Epithelial cell of prostate (primary cell): ENCODE data around the gene ARHGAP26.
"Not testable (repeated sequence)": the region's sequence is repeated elsewhere in the genome, so short reads cannot be mapped to it uniquely, and the experiment has no call there.

ENCODE experiments used
- DNase-seq: peaks from one replicate; pipeline ENCODE4 v3.0.0-alpha.2; 2011; ENCODE audit warnings: low read depth, low spot score
- H3K27ac ChIP-seq: fragments of 450-650 bp; 2 replicates; pipeline ENCODE4 v1.5.1; 2017; ENCODE audit warnings: mild to moderate bottlenecking

Gene ARHGAP26

DNA sequence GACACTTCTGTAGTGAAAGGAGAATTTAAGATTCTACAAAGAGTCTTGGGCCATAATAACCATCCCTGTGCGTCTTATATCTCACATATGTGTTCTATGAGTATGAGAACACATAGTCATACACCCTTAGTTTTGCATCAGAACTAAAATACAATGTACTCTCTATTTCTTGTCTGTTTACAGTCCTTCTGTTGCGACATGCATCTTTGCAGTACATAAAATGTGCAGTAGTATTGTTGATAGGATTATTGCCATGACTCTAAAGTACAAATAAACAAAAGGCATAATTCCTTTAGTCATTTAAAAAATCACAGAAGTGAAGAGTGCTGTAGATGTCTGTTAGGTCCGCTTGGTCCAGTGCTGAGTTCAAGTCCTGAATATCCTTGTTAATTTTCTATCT lies 431.4 kb downstream of the ARHGAP26 start:
- no peak for DNase-seq
- H3K27ac ChIP-seq: no peak overlapping the region

DNA sequence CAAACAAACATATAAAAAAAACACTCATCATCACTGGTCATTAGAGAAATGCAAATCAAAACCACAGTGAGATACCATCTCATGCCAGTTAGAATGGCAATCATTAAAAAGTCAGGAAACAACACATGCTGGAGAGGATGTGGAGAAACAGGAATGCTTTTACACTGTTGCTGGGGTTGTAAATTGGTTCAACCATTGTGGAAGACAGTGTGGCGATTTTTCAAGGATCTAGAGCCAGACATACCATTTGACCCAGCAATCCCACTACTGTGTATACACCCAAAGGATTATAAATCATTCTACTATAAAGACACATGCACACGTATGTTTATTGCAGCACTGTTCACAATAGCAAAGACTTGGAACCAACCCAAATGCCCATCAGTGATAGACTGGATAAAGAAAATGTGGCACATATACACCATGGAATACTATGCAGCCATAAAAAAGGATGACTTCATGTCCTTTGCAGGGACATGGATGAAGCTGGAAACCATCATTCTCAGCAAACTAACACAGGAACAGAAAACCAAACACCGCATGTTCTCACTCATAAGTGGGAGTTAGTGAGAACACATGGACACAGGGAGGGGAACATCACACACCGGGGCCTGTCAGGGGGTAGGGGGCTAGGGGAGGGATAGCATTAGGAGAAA lies 433.3 kb downstream of the ARHGAP26 start:
- not testable (repeated sequence) for H3K27ac ChIP-seq, DNase-seq

DNA sequence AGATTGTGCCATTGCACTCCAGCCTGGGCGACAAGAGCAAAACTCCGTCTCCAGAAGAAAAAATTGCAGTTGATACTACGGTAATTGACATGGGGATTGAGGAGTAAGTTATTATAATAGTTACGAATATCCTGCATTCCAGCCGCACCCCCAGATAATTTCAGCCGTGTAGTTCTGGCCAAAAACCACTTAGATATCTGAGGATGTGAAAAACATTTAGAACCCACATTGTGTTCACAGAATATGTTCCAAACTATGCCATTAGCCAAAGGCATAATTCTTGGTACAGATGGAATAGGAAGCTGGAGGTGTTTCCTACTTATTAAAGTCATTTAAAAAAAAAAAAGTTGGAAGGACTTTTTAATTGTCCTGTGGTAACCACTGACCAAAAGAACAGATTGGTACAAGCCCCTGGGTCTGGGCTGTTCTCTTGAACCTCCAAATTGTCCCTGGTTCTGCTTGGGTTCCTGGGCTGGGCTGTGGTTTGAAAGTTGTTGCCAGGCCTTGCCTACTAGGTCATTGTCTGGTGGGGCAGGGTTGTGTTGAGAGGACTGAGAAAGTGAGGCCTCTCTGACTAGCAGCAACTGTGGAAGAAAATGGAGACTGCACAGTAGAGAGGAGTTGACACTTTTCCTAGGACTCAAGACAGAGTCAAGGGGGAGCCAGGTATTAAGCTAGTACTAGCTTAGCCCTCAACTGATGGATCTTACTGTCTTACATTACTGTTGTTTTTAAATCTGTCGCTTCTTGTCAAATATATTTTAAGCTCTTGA lies 434.5 kb downstream of the ARHGAP26 start:
- DNase-seq: no peak
- peak overlapping the region; percentile 93 for H3K27ac ChIP-seq

DNA sequence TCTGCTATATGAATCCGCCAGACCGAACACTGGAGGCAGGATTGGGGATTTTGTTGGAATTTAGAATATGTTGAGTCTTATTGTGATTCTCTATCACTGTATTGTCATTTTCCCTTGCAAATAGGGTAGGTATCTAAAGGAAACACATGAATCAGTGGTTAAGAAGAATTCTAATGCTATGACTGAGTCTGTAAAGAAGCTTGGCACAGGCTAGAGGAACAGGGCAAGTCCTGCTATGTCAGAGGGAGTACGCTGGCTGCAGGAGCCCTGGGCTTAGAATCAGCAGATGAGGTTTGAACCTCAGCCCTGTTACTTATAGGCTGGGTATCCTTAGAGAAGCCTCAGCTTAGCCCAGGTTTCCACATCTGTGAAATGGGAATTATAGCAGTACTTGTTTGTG lies 435.2 kb downstream of the ARHGAP26 start:
- DNase-seq: peak; percentile 91
- peak overlapping the region; percentile 93 for H3K27ac ChIP-seq

DNA sequence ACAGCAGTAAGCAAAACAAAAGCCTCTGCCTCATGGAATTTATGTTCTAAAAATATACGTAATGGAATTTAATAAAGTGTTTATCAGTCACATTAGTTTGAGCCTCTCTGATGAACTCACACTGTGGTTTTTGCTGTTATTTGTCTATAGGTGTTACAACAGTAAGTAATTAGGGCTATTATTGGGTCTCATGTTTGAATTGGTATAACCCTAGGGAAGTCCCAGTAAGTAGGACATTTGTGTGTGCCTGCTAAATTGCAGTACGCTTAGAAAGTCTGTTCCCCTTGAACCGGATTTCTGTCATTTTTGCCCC lies 435.7 kb downstream of the ARHGAP26 start:
- H3K27ac ChIP-seq: peak overlapping the region; percentile 93
- DNase-seq: no peak

DNA sequence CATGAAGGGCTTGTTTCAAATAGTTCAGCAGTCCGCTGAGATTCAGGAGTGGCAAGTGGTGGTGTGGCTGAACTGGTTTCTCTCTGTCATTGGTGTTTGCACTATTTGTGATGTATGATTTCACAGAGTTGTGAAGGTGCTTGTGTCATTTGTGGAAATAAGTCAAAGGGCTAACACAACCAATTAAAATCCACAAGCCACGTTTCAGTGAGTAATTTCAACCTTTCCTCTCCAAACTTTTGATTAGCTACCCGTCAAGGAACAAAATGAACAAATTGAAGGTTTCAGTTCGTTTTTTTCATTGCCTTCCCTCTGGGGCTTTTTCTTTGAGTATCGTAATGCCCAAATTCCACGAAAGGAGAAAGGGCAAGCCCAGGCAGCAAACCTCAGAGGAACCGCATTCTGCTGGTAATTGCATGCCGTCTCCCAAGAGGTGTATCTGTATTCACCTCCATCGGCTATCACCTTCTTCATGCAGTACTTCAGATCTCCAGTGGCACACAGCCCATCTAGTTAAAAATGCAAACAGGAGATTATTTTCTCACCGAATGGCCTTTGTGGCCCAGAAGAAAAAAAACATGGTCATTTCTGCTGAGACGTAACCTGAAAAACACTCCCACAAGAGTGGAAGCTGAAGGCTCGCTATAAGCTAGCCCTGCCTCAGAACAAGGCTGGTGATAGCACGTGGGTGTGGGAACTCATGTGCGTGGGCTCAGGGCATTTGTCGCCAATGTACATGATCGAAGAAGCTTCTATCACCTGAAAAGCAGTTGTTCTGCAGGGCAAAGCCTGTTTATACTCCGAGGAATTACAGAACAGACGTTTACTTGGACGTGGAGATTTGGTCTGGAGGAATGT lies 436.2 kb downstream of the ARHGAP26 start:
- H3K27ac ChIP-seq: peak overlapping the region; percentile 93
- DNase-seq: peak; percentile 49

DNA sequence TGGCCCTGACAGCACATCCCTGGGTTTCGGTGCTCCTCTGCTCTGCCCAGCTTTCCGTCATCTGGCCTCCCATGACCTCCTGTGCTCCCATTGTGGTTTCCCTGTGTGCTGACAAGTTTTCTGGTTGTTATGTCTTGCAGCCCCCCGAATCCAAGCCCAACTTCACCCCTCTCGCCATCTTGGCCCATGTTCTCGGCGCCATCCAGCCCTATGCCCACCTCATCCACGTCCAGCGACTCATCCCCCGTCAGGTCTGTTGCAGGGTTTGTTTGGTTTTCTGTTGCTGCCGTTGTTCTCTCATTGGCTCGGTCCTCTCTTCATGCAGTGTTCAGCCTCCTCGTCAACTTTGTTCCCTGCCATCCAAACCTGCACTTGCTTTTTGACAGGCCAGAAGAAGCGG lies 436.9 kb downstream of the ARHGAP26 start:
- DNase-seq: no peak
- H3K27ac ChIP-seq: peak overlapping the region; percentile 93

DNA sequence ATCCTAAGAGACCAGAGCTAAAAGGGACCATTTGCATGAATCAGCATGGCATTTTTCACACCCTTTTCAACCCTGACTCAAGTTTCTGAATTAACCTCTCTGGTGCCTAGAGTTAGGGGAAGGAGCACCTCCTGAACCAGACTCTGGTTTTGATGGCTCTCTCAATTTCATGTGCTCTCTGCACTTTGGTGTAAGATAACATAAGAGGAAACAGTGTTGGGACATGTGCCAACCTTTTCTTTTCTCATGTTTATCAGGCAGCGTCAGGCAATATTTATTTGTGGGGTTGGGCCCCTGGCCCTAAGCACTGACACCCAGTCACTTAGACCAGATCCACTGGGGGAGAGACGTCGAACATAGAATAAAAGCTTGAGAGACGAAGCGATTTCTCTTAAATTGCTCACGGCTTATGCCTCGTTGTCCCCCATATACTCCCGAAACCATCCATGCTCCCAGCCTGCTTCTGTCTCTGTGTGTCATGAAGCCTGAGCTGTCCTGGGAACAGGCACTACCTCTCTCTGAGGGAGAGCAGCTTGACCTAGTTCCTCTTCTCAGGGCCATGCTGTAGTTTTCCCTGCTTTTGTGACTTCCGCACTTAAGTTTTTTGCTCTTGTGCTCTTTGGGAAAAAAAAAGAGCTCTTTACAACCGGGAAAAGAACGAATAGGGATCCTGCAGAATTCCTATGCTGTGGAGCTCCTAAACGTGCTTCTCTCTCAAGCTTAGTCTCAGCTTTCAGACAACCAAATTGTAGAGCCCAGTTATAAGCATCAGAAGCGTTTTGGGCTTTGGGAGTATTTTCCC lies 437.6 kb downstream of the ARHGAP26 start:
- no peak overlapping the region for H3K27ac ChIP-seq
- DNase-seq: no peak

DNA sequence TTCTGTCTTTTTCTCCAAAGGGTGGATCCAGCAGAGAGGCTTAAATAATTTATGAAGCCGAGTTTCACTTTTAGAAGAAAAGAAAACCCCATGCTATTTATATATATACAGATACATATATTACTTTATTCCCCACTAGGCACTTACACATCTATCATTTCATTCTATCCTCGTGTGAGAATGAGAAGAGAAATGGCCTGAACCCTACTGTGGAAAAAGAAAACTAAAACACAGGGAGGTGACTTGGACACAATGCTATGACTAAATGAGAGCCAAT lies 438.1 kb downstream of the ARHGAP26 start:
- H3K27ac ChIP-seq: no peak overlapping the region
- no peak for DNase-seq

DNA sequence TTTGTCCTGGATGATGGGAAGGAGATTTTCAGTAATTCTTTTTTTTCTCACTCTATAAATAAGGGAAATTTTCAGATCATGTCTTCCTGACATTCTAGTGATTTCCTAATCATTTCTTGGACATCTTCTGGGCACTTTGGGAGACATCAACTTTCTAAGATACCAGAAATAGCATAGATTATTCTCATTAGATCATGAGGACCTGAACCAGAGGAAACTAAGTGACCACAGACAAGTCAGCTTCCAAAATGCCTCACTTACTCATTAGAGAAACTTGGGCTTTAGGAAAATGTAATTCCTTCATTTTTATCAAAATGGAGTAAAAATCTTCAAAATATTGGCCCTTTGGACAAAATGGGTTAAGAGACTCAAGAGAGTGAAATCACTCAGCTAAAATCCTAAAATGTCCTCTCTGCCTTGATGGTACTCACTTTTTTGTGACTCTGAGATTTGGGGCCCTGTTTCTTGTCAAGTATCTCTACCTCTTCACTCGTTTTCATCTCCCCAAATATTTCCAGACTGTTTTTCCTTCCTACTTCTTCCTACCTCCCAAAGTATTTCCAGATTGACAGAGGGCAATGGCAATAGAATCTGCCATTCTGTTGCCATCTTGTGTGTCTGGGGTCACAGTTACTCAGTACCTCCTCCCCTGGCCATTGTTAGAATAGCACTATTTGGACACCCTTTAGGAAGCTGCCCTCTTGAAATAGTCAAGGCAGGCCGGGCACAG lies 438.8 kb downstream of the ARHGAP26 start:
- no peak overlapping the region for H3K27ac ChIP-seq
- DNase-seq: no peak

DNA sequence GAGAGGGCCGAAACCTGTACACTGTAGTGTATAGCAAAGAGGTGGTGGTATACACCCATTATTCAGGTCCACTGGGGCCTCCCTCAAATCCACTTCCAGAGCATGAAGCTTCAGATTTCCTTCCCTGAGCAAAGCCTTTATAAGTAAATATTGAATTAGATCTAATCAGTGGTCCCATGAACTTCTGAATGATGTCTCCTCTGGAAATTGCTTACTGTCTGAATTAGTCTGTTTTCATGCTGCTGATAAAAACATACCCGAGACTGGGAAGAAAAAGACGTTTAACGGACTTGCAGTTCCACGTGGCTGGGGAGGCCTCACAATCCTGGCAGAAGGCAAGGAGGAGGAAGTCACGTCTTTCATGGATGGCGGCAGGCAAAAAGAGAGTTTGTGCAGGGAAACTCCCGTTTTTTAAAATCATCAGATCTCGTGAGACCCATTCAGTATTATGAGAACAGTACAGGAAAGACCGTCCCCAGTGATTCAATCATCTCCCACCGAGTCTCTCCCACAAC lies 439.8 kb downstream of the ARHGAP26 start:
- no peak overlapping the region for H3K27ac ChIP-seq
- DNase-seq: no peak

DNA sequence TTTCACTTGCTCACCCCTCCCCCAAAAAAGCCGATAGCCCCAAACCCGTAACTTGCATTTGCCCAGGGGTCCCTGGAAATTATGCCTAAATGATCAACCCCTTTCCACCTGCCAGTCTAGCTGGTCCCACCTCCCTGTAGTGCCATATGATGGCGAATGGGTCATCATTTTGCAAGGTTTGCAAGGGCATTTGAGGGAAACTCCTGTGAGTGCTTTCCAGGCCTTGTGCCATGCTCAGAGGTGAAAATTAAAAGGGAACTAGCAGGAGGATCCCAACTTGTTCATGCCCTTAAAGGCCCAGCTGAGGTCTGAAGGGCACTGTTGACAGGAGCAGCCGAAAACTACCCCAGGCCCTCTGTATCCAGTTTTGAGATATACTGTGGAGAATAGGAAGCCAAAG lies 440.4 kb downstream of the ARHGAP26 start:
- no peak for DNase-seq
- no peak overlapping the region for H3K27ac ChIP-seq

DNA sequence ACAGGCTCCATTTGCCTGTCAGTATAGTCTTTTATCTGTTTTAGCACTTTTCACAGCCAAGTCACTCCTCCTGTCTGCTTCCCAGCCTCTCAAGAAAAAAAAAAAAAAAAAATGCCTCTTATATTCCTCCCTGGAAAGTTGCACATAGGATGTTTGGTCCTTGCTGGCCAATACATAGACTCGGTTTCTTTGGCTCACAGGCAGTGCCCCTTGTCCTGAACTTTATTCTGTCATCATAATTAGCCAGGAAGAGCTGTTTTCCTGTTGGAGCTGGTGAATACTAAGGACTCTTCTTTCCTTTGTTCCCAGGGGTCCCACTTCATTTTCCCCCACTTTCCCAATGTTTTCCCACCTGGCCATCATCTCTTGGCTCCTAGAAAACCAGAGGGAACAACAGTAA lies 442.1 kb downstream of the ARHGAP26 start:
- H3K27ac ChIP-seq: no peak overlapping the region
- DNase-seq: no peak

DNA sequence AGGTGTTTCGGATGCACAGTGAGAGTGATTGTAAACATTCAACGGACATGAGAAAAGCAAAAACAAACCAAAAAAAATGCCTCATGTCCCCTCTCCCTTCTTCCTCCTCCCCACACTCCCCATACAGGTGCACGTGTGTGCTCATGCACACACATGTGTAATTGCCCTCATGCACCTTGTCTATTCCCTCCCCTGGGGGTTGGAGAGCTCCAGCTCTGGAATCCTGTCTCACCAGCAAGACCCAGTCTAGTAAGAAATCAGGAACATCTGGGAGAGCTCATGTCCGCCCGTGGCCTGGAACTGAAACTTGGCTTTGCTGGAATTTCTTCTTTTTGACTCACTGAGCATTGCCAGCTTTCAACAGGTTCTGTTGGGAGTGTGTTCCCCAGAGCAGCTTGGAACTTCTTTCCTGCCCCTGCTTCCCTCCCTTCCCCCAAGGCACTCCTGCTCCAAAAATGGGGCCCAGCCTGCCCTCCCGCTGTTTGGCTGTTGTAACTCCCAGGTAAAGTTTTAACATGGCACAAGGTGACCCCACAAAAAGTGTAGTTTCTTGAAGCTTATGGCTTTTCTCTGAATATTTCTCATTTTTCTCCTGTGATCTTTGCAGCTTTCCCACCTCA lies 443.2 kb downstream of the ARHGAP26 start:
- DNase-seq: no peak
- H3K27ac ChIP-seq: peak overlapping the region; percentile 12

DNA sequence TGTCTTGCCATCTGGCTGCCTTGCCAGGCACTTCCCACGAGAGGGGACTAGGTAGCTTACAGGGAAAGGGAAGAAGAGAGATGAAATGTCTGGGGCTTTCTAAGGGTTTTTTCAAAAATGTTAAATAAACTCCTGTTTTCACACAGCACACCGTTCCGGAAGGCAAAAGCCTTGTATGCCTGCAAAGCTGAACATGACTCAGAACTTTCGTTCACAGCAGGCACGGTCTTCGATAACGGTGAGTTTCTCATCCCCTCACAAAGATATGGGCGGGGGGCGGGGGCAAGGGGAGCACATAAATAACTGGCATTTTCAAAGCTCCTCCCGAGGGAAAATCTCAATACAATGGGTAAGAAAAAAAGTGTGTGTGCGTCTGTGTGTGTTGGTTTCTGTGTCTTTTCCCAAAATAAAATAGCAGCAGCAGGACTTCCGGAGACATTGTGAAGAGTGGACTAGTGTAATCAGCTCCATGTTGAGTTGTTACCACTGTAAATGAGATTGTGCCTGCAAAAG lies 443.7 kb downstream of the ARHGAP26 start:
- no peak overlapping the region for H3K27ac ChIP-seq
- DNase-seq: no peak

DNA sequence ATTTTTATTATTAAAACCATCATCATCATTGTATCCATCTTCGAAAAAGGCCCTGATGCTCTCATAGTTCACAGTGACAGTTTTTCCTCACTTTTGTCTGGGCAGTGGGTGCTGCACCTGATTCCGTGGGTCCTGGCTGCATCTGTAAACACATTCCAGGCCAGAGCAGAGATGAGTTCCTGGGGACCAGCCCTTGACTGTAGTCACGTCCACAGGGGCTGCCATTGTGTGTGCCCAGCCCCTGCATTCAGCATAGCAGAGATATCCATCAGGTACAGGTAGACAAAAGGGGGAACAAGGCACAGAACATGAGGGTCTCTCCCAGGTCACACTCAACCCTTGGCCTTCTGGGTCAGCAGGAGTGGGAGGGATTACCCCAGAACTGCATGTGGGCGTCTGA lies 444.3 kb downstream of the ARHGAP26 start:
- no peak for DNase-seq
- no peak overlapping the region for H3K27ac ChIP-seq

DNA sequence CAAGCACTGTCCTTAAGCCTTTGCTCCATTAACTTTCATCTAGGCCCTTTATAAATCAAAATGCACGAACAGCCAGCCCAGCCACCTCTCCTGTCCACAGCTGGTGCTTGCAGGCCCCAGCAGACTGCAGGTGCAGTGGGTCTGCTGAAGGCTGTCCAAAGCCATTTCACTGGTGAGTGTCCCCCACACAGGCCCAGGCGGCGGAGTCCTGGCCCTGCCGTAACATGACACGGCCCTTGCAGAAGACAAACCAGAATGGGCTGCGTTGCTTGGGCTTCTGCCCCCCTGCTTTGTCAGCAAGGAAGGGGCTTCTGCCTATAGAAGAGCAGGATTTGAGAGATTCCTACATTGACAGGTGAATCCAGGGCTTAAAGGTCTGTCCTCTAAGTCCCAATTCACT lies 444.7 kb downstream of the ARHGAP26 start:
- H3K27ac ChIP-seq: no peak overlapping the region
- no peak for DNase-seq

DNA sequence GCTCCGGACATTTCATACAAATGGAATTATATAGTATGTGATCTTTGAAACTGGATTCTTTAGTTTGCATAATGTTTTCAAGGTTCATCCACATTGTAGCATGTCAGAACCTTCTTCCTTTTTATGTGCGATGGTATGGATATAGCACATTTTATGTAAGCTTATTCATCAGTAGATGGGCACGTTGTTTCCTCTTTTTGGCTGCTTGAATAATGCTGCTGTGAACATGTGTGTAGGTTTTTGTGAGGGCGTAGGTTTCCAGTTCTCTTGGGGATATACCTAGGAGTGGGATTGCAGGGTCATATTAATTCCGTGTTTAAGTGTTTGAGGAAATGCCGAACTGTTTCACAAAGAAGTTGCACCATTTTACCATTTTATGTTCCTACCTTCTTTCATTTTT lies 445.5 kb downstream of the ARHGAP26 start:
- H3K27ac ChIP-seq: no peak overlapping the region
- no peak for DNase-seq

DNA sequence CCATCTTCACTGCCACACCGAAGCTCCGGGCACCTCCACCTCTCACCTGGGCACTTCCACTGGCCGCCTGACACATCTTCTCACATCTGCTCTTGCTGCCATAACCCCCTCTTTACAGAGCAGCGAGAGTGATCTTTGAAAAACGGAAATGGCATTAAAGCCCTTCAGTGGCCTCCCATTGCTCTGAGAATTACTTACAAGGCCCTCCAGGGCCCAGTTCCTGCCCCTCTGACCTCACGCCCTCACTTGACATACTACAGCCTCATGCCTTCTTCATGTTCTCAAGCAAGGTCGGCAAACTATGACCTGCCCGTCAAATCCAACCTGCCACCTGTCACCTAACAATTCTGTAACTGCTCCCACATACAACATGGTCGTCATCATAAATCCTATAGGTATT lies 446.0 kb downstream of the ARHGAP26 start:
- DNase-seq: no peak

More for the DNA sequence above, 446.0 kb downstream of the ARHGAP26 start:
- peak overlapping the region; percentile 68 for H3K27ac ChIP-seq
